ENCODE data around the gene TOM1L1.

TOM1L1 gene

DNA sequence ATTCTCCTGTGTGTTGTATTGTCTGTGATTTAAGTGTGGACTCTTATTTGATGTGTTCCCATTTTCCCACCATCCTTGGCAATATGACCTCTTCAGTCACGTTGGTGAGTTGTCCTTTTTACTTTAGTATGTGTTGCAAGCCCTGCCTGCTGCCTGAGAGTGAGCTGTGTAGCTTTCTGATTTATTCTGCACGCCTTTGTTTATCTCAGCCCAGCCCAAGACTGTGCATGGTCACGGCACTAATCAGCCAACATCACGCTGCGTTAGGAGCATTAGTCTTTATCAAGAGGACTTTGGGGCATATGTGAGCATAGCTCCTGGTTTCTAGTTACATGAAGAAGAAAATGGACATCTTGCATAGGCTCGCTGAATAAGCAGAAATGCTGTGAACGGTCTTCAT is 6.0 kb downstream of the TOM1L1 start:
- no peak overlapping the region for H3K27ac Mint-ChIP-seq
- no peak overlapping the region for H3K4me3 Mint-ChIP-seq
- H3K36me3 Mint-ChIP-seq (ENCODE audit: low read depth) = no peaks in the 10 kb centered on the region
- H3K27me3 Mint-ChIP-seq = peaks cover 7% of the 10 kb centered on the region
- H3K4me1 Mint-ChIP-seq (ENCODE audit: low read depth) = no peaks in the 10 kb centered on the region
- intact Hi-C loops (cut with micrococcal nuclease) = no loop called here
- H3K9me3 Mint-ChIP-seq = no peaks in the 10 kb centered on the region

DNA sequence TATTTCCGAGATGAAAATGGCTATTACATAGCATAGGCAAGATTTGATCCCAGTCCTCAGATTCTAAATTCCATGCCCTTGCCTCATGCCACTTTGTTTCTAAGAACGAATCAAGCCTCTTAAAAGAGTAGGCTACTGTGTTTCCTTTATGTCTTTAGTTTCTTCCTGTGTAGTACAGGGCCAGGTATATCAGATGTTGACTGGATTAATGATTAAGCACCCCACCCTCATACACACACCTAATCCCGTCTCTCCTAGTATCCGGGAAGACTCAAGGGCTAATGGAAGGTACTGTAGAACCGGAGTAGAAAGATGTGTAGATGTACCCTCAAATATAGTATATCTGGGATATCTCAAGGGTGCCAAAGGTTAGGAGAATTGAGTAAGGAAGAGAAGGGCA is 6.7 kb downstream of the TOM1L1 start:
- Mint-ChIP-seq H3K4me1 (ENCODE audit: low read depth) (no peaks in the 10 kb centered on the region), H3K27me3 (peaks cover 3% of the 10 kb centered on the region), H3K27ac (no peak overlapping the region), H3K4me3 (no peak overlapping the region), H3K36me3 (ENCODE audit: low read depth) (no peaks in the 10 kb centered on the region), H3K9me3 (no peaks in the 10 kb centered on the region)
- intact Hi-C loops (cut with micrococcal nuclease) = no loop called here

- Mint-ChIP-seq H3K9me3 (no peaks in the 10 kb centered on the region), H3K4me3 (no peak overlapping the region), H3K4me1 (ENCODE audit: low read depth) (no peaks in the 10 kb centered on the region), H3K36me3 (ENCODE audit: low read depth) (no peaks in the 10 kb centered on the region), H3K27ac (no peak overlapping the region), H3K27me3 (no peaks in the 10 kb centered on the region)
- intact Hi-C loops (cut with micrococcal nuclease) = no loop called here
Measured at GRCh38 chr17:54909766-54910165, 9.1 kb downstream of the TOM1L1 start.

DNA sequence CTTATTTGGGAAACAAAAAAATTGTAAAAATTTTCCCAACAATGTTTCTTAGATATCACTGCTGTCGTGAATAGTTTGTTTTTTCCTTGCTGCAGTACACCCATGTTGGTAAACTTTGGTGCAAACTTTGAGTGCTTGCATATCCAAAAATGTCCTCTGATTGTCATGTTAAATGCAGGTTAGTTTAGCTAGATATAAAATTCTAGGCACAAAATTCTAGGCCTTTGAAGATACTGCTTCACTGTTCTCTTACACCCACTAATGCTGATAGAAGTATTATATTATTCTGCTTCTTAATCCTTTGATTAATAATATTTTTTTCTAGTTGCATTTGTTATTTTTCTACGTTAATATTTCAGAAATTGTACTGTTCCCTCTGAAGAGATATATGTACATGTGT is 16.1 kb downstream of the TOM1L1 start:
- Mint-ChIP-seq H3K36me3 (ENCODE audit: low read depth) (no peaks in the 10 kb centered on the region), H3K4me1 (ENCODE audit: low read depth) (no peaks in the 10 kb centered on the region), H3K4me3 (no peak overlapping the region), H3K27me3 (no peaks in the 10 kb centered on the region), H3K27ac (no peak overlapping the region), H3K9me3 (peaks cover 19% of the 10 kb centered on the region)
- intact Hi-C loops (cut with micrococcal nuclease) = no loop called here

- H3K27me3 Mint-ChIP-seq = no peaks in the 10 kb centered on the region
- no peak overlapping the region for H3K27ac Mint-ChIP-seq
- intact Hi-C loops (cut with micrococcal nuclease) = no loop called here
- H3K4me1 Mint-ChIP-seq (ENCODE audit: low read depth) = no peaks in the 10 kb centered on the region
- H3K4me3 Mint-ChIP-seq = no peak overlapping the region
- H3K9me3 Mint-ChIP-seq = peaks cover 19% of the 10 kb centered on the region
- no peaks in the 10 kb centered on the region for H3K36me3 Mint-ChIP-seq (ENCODE audit: low read depth)
Measured at GRCh38 chr17:54919425-54919824, 18.8 kb downstream of the TOM1L1 start.

DNA sequence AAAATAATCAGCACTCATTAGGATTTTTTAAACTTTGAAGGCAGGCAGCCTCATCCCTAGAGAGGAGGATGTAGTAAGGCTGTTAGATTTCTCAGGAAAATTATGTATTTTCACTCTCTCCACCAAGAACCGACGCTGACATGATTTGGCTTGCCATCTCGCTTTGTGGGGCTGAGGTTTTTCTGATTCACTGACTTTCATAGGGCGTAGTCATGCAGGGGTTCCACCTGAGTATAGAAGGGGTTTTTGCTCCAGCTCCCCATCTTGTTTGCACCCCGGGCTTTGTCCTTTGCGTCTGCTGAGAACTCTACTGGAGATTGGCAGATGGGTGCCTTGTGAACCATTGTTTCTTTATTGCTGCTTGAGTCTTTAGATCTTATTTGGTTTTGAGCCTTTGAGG is 20.2 kb downstream of the TOM1L1 start:
- Mint-ChIP-seq H3K4me1 (ENCODE audit: low read depth) (no peaks in the 10 kb centered on the region), H3K27ac (no peak overlapping the region), H3K36me3 (ENCODE audit: low read depth) (no peaks in the 10 kb centered on the region), H3K9me3 (peaks cover 19% of the 10 kb centered on the region), H3K27me3 (no peaks in the 10 kb centered on the region), H3K4me3 (no peak overlapping the region)
- intact Hi-C loops (cut with micrococcal nuclease) = no loop called here

- Mint-ChIP-seq H3K27me3 (no peaks in the 10 kb centered on the region), H3K36me3 (ENCODE audit: low read depth) (no peaks in the 10 kb centered on the region), H3K4me1 (ENCODE audit: low read depth) (no peaks in the 10 kb centered on the region), H3K9me3 (no peaks in the 10 kb centered on the region), H3K27ac (no peak overlapping the region), H3K4me3 (no peak overlapping the region)
- intact Hi-C loops (cut with micrococcal nuclease) = no loop called here
Measured at GRCh38 chr17:54924405-54924804, 23.8 kb downstream of the TOM1L1 start.

GRCh38 chr17:54927525-54927924 is 26.9 kb downstream of the TOM1L1 start:
- H3K4me1 Mint-ChIP-seq (ENCODE audit: low read depth) = no peaks in the 10 kb centered on the region
- intact Hi-C loops (cut with micrococcal nuclease) = no loop called here
- H3K27me3 Mint-ChIP-seq = no peaks in the 10 kb centered on the region
- H3K4me3 Mint-ChIP-seq = no peak overlapping the region
- H3K9me3 Mint-ChIP-seq = no peaks in the 10 kb centered on the region
- H3K36me3 Mint-ChIP-seq (ENCODE audit: low read depth) = no peaks in the 10 kb centered on the region
- H3K27ac Mint-ChIP-seq = no peak overlapping the region

DNA sequence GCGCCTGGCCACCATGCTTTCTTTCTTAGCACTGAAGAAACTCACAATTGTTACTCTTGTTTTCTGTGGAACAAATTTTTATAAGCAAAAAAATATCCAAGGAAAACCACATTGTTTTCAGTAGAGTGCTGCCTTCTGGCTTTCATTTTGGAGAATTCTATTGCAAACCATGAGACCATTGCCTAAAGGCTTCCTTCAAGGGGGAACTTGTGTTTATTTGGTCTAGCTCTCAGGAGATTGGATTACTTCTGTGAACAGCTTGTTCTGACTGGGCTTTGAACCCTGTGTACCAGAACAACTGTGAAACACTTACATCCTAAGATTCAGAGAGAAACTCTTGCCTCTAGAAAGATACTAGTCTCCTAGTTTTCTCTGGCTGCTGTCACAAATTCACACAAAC is 32.1 kb downstream of the TOM1L1 start:
- Mint-ChIP-seq H3K4me1 (ENCODE audit: low read depth) (no peaks in the 10 kb centered on the region), H3K4me3 (no peak overlapping the region), H3K9me3 (no peaks in the 10 kb centered on the region), H3K27me3 (no peaks in the 10 kb centered on the region), H3K27ac (no peak overlapping the region), H3K36me3 (ENCODE audit: low read depth) (no peaks in the 10 kb centered on the region)
- intact Hi-C loops (cut with micrococcal nuclease) = no loop called here

GRCh38 chr17:54933921-54934320 is 33.3 kb downstream of the TOM1L1 start:
- Mint-ChIP-seq H3K36me3 (ENCODE audit: low read depth) (no peaks in the 10 kb centered on the region), H3K4me1 (ENCODE audit: low read depth) (no peaks in the 10 kb centered on the region), H3K27me3 (no peaks in the 10 kb centered on the region), H3K9me3 (no peaks in the 10 kb centered on the region), H3K4me3 (no peak overlapping the region), H3K27ac (no peak overlapping the region)
- intact Hi-C loops (cut with micrococcal nuclease) = no loop called here

DNA sequence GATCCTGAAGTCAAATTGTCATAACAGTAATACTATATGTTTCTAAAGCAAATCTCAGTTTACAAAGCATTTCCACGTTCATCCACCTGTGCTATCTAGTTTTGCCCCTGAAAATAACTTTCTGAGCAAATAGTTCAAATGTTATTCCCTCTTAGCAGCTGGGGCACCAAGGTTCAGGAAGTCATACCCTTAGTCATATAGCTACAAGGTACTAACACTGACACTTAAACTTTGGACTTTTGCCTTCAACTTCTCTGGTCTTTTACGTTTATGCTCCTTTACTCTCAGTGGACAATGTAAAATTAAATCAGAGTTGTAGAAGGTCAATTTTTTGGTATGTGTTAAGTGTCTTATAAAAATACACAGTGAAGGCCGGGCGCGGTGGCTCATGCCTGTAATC is 34.8 kb downstream of the TOM1L1 start:
- no peak overlapping the region for H3K4me3 Mint-ChIP-seq
- intact Hi-C loops (cut with micrococcal nuclease) = no loop called here
- no peaks in the 10 kb centered on the region for H3K9me3 Mint-ChIP-seq
- no peak overlapping the region for H3K27ac Mint-ChIP-seq
- H3K27me3 Mint-ChIP-seq = no peaks in the 10 kb centered on the region
- no peaks in the 10 kb centered on the region for H3K4me1 Mint-ChIP-seq (ENCODE audit: low read depth)
- no peaks in the 10 kb centered on the region for H3K36me3 Mint-ChIP-seq (ENCODE audit: low read depth)

GRCh38 chr17:54937018-54937417 is 36.4 kb downstream of the TOM1L1 start:
- H3K4me3 Mint-ChIP-seq = no peak overlapping the region
- intact Hi-C loops (cut with micrococcal nuclease) = no loop called here
- H3K4me1 Mint-ChIP-seq (ENCODE audit: low read depth) = no peaks in the 10 kb centered on the region
- H3K27ac Mint-ChIP-seq = no peak overlapping the region
- no peaks in the 10 kb centered on the region for H3K9me3 Mint-ChIP-seq
- H3K27me3 Mint-ChIP-seq = no peaks in the 10 kb centered on the region
- H3K36me3 Mint-ChIP-seq (ENCODE audit: low read depth) = no peaks in the 10 kb centered on the region

GRCh38 chr17:54937426-54937825 is 36.8 kb downstream of the TOM1L1 start:
- Mint-ChIP-seq H3K27ac (no peak overlapping the region), H3K4me3 (no peak overlapping the region), H3K27me3 (no peaks in the 10 kb centered on the region), H3K9me3 (no peaks in the 10 kb centered on the region), H3K4me1 (ENCODE audit: low read depth) (no peaks in the 10 kb centered on the region), H3K36me3 (ENCODE audit: low read depth) (no peaks in the 10 kb centered on the region)
- intact Hi-C loops (cut with micrococcal nuclease) = no loop called here

DNA sequence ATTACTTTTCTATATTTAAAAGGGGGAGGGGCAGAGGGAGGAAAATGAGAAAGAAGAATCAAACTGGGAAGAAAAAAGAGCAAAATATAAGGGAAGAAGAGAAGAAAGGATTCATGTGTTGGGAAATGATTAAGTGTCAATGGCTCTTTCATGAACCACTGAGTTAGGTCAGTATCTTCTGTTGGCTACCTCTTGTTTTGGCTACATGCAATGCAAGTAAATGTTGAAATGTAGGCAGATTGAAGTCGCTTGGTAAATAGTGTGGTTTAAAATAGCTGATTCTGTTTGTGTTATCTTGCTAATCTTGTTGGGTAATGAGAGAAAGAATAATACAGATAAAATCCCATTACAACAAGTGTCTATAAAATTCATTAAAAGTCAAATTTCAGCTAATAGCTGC is 40.6 kb downstream of the TOM1L1 start:
- H3K27ac Mint-ChIP-seq = no peak overlapping the region
- no peaks in the 10 kb centered on the region for H3K36me3 Mint-ChIP-seq (ENCODE audit: low read depth)
- intact Hi-C loops (cut with micrococcal nuclease) = no loop called here
- no peaks in the 10 kb centered on the region for H3K9me3 Mint-ChIP-seq
- no peaks in the 10 kb centered on the region for H3K4me1 Mint-ChIP-seq (ENCODE audit: low read depth)
- H3K4me3 Mint-ChIP-seq = no peak overlapping the region
- H3K27me3 Mint-ChIP-seq = no peaks in the 10 kb centered on the region

DNA sequence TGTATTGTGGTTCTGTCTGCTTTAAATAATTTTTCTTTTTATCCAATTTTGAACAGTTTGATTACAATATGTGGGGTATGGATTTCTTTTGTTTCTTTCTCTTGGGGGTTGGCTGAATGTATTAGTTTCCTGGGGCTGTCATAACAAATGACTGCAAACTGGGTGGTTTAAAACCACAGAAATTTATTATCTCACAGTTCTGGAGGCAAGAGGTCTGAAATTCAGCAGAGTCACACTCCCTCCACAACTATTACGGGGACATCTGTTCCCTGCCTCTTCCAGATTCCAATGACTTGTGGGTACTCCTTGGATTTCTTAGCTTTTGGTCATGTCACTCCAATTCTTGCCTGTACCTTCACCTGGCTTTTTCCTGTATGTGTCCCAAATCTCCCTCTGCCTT is 44.1 kb downstream of the TOM1L1 start:
- H3K27ac Mint-ChIP-seq = no peak overlapping the region
- intact Hi-C loops (cut with micrococcal nuclease) = no loop called here
- no peaks in the 10 kb centered on the region for H3K4me1 Mint-ChIP-seq (ENCODE audit: low read depth)
- H3K36me3 Mint-ChIP-seq (ENCODE audit: low read depth) = no peaks in the 10 kb centered on the region
- H3K9me3 Mint-ChIP-seq = no peaks in the 10 kb centered on the region
- no peak overlapping the region for H3K4me3 Mint-ChIP-seq
- H3K27me3 Mint-ChIP-seq = no peaks in the 10 kb centered on the region

- Mint-ChIP-seq H3K9me3 (no peaks in the 10 kb centered on the region), H3K36me3 (ENCODE audit: low read depth) (no peaks in the 10 kb centered on the region), H3K4me3 (no peak overlapping the region), H3K27me3 (no peaks in the 10 kb centered on the region), H3K4me1 (ENCODE audit: low read depth) (no peaks in the 10 kb centered on the region), H3K27ac (no peak overlapping the region)
- intact Hi-C loops (cut with micrococcal nuclease) = no loop called here
Measured at GRCh38 chr17:54945231-54945630, 44.6 kb downstream of the TOM1L1 start.

Data from dendritic cell treated with granulocyte-macrophage colony-stimulating factor and Interleukin-4, amounts not matched to agents 40 ng/mL and 50 ng/mL, for 4 days (primary cell).